Measurements from ENCODE around the gene ABCA7.

The ABCA7 gene

DNA sequence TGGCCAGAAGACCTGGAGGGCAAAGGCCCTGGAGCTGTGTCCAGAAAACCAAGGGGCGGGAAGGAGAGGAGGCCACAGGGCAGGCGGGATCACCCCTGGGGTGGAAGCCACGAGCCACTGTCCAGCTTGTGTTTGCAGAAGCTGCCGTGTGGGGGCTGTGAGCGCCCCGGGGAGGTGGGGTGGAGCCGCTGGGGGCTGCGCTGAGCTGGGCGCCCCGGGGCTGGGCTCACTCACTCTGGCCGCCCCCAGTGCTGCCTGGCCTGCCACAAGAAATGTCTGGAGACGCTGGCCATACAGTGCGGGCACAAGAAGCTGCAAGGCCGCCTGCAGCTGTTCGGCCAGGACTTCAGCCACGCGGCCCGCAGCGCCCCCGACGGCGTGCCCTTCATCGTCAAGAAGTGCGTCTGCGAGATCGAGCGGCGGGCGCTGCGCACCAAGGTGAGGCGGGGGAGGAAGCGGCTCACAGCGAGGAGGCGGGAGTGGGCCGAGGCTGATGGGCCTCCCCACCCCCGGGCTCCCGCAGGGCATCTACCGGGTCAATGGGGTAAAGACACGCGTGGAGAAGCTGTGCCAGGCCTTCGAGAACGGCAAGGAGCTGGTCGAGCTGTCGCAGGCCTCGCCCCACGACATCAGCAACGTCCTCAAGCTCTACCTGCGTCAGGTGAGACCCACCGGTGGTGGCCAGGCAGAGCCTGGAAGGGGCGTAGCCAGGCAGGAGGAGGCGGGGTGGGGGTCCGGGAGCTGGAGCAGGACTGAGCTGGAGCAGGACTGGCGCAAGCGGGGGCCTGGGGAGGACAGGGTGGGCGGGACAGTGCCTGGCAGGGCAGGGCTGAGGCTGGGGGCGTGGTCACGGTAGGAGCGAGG lies 41.6 kb downstream of the ABCA7 start:
- TF ChIP-seq, protein P1, sequence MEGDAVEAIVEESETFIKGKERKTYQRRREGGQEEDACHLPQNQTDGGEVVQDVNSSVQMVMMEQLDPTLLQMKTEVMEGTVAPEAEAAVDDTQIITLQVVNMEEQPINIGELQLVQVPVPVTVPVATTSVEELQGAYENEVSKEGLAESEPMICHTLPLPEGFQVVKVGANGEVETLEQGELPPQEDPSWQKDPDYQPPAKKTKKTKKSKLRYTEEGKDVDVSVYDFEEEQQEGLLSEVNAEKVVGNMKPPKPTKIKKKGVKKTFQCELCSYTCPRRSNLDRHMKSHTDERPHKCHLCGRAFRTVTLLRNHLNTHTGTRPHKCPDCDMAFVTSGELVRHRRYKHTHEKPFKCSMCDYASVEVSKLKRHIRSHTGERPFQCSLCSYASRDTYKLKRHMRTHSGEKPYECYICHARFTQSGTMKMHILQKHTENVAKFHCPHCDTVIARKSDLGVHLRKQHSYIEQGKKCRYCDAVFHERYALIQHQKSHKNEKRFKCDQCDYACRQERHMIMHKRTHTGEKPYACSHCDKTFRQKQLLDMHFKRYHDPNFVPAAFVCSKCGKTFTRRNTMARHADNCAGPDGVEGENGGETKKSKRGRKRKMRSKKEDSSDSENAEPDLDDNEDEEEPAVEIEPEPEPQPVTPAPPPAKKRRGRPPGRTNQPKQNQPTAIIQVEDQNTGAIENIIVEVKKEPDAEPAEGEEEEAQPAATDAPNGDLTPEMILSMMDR (IDR thresholded peaks at IDR 0.05; ENCODE audit: control insufficient read depth, insufficient read depth, low read depth, low read length, missing control alignments): no peak
- H3K4me3 ChIP-seq (ENCODE audit: control insufficient read depth, low read depth, low read length): no peak overlapping the region
- DNase-seq (ENCODE audit: low read depth): no peak

GRCh38 chr19:1082165-1082927 lies 42.4 kb downstream of the ABCA7 start:
- no peak overlapping the region for H3K4me3 ChIP-seq (ENCODE audit: control insufficient read depth, low read depth, low read length)
- TF ChIP-seq, protein P1 (IDR thresholded peaks at IDR 0.05; ENCODE audit: control insufficient read depth, insufficient read depth, low read depth, low read length, missing control alignments): no peak
- DNase-seq (ENCODE audit: low read depth): no peak

GRCh38 chr19:1082928-1083816 lies 43.3 kb downstream of the ABCA7 start:
- TF ChIP-seq, protein P1 (IDR thresholded peaks at IDR 0.05; ENCODE audit: control insufficient read depth, insufficient read depth, low read depth, low read length, missing control alignments): no peak
- no peak for DNase-seq (ENCODE audit: low read depth)
- H3K4me3 ChIP-seq (ENCODE audit: control insufficient read depth, low read depth, low read length): no peak overlapping the region

DNA sequence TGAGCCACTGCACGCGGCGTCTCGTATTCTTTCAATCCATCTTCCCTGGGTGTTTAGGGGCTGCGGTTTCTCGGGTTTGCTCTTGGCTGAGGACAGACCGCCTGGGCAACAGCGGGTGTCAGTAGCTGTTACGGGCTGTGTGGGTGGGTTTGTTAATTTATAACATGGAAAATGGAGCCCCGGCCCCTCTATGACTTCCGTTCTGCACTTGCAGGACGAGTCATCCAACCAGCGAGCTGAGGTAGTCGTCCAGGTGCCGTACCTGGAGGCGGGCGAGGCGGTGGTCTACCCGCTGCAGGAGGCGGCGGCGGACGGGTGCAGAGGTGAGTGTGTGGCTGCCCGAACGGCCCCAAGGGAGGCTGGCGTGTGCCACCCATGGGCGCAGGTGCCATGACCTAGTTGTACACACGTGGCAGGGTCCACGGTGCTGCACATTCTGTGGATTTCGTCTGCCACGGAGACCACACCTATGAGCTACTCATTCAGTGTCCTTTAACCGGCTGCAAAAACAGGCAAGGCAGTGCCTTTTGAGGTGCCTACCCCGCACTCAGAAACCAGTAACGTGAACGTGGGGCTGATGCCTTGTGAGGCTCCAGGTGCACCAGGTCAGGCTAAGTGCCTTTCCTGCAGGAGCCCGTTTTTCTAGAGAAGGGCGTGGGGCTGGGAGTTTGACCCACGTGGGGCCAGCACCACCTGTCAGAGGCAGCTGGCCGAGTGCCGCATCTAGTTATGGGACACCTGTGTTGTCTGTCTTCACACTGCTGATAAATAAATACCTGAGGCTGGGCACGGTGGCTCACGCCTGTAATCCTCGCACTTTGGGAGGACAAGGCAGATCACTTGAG lies 44.3 kb downstream of the ABCA7 start:
- no peak overlapping the region for H3K4me3 ChIP-seq (ENCODE audit: control insufficient read depth, low read depth, low read length)
- no peak for DNase-seq (ENCODE audit: low read depth)
- TF ChIP-seq, protein P1 (IDR thresholded peaks at IDR 0.05; ENCODE audit: control insufficient read depth, insufficient read depth, low read depth, low read length, missing control alignments): no peak

DNA sequence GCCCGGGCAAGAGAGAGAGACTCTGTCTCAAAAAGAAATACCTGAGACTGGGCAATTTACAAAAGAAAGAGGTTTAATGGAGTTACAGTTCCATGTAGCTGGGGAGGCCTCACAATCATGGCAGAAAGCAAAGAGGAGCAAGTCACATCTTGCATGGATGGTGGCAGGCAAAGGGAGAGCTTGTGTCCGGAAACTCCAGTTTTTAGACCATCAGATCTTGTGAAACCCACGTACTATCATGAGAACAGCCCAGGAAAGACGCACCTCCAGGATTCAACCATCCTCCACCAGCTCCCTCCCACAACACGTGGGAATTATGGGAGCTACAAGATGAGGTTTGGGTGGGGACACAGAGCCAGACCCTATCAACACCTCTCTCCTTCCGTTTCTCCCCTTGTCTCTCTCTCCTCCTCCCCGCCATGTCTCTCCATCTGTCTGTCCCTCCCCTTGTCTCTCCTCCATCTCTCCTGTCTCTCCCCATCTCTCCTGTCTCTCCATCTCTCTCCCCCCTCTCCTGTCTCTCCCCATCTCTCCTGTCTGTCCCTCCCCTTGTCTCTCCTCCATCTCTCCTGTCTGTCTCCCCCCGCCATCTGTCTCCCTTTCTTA lies 45.2 kb downstream of the ABCA7 start:
- no peak overlapping the region for H3K4me3 ChIP-seq (ENCODE audit: control insufficient read depth, low read depth, low read length)
- DNase-seq (ENCODE audit: low read depth): no peak
- TF ChIP-seq, protein P1 (IDR thresholded peaks at IDR 0.05; ENCODE audit: control insufficient read depth, insufficient read depth, low read depth, low read length, missing control alignments): no peak
